ENCODE data around the gene LGI2.

DNA sequence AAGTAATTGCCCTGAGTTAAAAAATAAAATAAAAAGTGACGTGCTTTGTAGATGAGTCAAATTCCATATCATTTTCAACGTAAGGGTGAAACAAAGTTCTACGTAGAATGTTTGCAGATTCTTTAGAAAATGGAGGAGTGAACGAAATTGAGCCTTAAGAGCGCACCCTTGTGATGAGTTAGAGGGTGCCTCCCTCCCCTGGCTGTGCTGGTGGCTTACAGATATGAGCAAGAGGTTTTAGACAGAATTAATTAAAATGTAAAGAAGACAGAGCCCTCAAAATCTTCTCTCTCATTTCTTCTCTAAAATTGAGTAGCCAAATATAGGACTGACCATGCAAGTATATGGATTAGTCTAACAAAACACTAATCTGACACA, 30.2 kb upstream of the LGI2 start:
- TF ChIP-seq, protein P1, sequence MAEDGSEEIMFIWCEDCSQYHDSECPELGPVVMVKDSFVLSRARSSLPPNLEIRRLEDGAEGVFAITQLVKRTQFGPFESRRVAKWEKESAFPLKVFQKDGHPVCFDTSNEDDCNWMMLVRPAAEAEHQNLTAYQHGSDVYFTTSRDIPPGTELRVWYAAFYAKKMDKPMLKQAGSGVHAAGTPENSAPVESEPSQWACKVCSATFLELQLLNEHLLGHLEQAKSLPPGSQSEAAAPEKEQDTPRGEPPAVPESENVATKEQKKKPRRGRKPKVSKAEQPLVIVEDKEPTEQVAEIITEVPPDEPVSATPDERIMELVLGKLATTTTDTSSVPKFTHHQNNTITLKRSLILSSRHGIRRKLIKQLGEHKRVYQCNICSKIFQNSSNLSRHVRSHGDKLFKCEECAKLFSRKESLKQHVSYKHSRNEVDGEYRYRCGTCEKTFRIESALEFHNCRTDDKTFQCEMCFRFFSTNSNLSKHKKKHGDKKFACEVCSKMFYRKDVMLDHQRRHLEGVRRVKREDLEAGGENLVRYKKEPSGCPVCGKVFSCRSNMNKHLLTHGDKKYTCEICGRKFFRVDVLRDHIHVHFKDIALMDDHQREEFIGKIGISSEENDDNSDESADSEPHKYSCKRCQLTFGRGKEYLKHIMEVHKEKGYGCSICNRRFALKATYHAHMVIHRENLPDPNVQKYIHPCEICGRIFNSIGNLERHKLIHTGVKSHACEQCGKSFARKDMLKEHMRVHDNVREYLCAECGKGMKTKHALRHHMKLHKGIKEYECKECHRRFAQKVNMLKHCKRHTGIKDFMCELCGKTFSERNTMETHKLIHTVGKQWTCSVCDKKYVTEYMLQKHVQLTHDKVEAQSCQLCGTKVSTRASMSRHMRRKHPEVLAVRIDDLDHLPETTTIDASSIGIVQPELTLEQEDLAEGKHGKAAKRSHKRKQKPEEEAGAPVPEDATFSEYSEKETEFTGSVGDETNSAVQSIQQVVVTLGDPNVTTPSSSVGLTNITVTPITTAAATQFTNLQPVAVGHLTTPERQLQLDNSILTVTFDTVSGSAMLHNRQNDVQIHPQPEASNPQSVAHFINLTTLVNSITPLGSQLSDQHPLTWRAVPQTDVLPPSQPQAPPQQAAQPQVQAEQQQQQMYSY (CRISPR knock-in tag; IDR thresholded peaks at IDR 0.05): no peak
- TF ChIP-seq, protein P2, sequence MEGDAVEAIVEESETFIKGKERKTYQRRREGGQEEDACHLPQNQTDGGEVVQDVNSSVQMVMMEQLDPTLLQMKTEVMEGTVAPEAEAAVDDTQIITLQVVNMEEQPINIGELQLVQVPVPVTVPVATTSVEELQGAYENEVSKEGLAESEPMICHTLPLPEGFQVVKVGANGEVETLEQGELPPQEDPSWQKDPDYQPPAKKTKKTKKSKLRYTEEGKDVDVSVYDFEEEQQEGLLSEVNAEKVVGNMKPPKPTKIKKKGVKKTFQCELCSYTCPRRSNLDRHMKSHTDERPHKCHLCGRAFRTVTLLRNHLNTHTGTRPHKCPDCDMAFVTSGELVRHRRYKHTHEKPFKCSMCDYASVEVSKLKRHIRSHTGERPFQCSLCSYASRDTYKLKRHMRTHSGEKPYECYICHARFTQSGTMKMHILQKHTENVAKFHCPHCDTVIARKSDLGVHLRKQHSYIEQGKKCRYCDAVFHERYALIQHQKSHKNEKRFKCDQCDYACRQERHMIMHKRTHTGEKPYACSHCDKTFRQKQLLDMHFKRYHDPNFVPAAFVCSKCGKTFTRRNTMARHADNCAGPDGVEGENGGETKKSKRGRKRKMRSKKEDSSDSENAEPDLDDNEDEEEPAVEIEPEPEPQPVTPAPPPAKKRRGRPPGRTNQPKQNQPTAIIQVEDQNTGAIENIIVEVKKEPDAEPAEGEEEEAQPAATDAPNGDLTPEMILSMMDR (IDR thresholded peaks at IDR 0.05): no peak
- TF ChIP-seq NR2C2 (CRISPR knock-in tag; IDR thresholded peaks at IDR 0.05) (no peak), SP1 (CRISPR knock-in tag; conservative IDR thresholded peaks at IDR 0.05) (no peak), GABPB1 (CRISPR knock-in tag; IDR thresholded peaks at IDR 0.05) (no peak), MAX (CRISPR knock-in tag; IDR thresholded peaks at IDR 0.05) (no peak), GRHL2 (CRISPR knock-in tag; IDR thresholded peaks at IDR 0.05; ENCODE audit: insufficient replicate concordance, severe bottlenecking) (no peak), ZNF138 (CRISPR knock-in tag; conservative IDR thresholded peaks at IDR 0.05) (no peak), TEAD4 (CRISPR knock-in tag; IDR thresholded peaks at IDR 0.05) (no peak), SMAD3 (CRISPR knock-in tag; IDR thresholded peaks at IDR 0.05; ENCODE audit: borderline replicate concordance) (no peak), OVOL2 (CRISPR knock-in tag; IDR thresholded peaks at IDR 0.05; ENCODE audit: borderline replicate concordance) (no peak)
- TF ChIP-seq, protein P3, sequence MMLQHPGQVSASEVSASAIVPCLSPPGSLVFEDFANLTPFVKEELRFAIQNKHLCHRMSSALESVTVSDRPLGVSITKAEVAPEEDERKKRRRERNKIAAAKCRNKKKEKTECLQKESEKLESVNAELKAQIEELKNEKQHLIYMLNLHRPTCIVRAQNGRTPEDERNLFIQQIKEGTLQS (CRISPR knock-in tag; conservative IDR thresholded peaks at IDR 0.05): no peak
